HL-60 (cell line): Measurements from ENCODE around the gene MTG2.

Source experiments
- GABPA ChIP-seq: IDR thresholded peaks from 2 replicates; pipeline ENCODE4 v1.6.1; 2012; ENCODE audit warnings: low read depth
- POLR2AphosphoS5 ChIP-seq: IDR thresholded peaks from 2 replicates; pipeline ENCODE4 v1.6.1; 2012; ENCODE audit warnings: low read depth
- REST ChIP-seq: IDR thresholded peaks from 2 replicates; pipeline ENCODE4 v1.6.1; 2012; ENCODE audit warnings: low read depth; ENCODE audit not compliant: insufficient replicate concordance
- TF ChIP-seq, protein P1 (sequence below): IDR thresholded peaks from one replicate; pipeline ENCODE4 v1.5.1; 2011; ENCODE audit warnings: low read length, control low read depth, inconsistent platforms; ENCODE audit not compliant: insufficient read depth

DNA sequence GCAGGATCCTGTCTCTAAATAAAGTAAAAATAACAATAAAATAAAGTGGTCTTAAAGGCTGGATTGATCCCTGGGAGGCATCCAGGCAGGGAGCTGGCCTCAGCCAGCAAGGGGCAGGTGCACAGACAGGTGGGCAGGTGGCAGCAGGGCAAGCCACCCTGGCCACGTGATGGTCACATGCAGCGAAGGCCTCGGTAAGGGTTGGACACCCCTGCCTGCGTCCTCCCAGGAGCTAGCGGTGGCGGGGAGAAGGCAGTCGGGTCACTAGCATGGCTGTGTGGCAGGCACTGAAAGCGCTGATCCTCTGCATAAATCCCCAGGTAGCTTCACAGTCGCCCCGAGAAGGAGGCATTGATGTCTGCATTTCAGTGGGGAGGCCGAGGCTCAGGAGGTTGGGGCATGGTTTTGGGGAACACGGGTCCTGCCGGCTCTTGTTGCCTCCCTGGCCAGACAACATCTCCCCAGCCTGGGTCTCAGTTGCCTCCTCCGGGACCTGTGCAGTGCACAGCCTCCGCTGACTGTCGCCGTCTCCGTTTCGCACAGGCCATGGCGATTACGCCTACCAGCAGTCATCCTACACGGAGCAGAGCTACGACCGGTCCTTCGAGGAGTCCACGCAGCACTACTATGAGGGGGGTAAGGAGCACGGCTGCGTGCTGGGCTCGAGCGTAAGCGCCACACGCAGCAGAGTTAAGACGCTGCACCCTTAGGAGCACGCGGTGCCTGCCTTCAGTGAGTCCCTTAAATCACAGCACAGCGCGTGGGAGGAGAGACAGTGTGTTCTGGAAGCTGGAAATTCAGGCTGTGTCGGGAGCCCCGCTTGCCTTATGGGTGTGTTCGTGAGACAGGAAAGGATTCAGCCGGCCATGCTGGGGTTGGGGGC lies 17.7 kb upstream of the MTG2 start:
- TF ChIP-seq, protein P1, sequence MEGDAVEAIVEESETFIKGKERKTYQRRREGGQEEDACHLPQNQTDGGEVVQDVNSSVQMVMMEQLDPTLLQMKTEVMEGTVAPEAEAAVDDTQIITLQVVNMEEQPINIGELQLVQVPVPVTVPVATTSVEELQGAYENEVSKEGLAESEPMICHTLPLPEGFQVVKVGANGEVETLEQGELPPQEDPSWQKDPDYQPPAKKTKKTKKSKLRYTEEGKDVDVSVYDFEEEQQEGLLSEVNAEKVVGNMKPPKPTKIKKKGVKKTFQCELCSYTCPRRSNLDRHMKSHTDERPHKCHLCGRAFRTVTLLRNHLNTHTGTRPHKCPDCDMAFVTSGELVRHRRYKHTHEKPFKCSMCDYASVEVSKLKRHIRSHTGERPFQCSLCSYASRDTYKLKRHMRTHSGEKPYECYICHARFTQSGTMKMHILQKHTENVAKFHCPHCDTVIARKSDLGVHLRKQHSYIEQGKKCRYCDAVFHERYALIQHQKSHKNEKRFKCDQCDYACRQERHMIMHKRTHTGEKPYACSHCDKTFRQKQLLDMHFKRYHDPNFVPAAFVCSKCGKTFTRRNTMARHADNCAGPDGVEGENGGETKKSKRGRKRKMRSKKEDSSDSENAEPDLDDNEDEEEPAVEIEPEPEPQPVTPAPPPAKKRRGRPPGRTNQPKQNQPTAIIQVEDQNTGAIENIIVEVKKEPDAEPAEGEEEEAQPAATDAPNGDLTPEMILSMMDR: no peak
- TF ChIP-seq POLR2AphosphoS5 (no peak), REST (no peak), GABPA (no peak)
